HepG2 (cell line): ENCODE measurements around the gene KRTAP10-9. TPM values are rescaled to one million over a fixed set of nuclear protein-coding genes. Genes with fewer than 3 reads are reported as not detected.

Source experiments
- ATAC-seq: fragments of 200-7000 bp; cut with Tn5 transposase; 3 replicates; pipeline ENCODE4 v1.9.1; 2020; ENCODE audit warnings: mild to moderate bottlenecking, moderate library complexity
- BruUV-seq: library from RNA; stranded (reverse); fragments of 400-500 nt; replicated peaks from 2 replicates; lab custom pipeline; 2021; lab: Mats Ljungman, UMichigan
- CTCF ChIA-PET: fragments of 300-600 bp; formaldehyde crosslinking; extraction: SDS; loops from one replicate; lab custom pipeline; 2021; ENCODE audit warnings: low total read pairs, inconsistent platforms, low intra/inter-chr PET ratio; lab: Yijun Ruan, JAX
- POLR2A ChIA-PET: fragments of 350-600 bp; sonication (Branson Sonifier 250); formaldehyde crosslinking; loops from one replicate; lab custom pipeline; 2020; ENCODE audit warnings: antibody characterized with exemption, inconsistent platforms; lab: Yijun Ruan, JAX
- DNase-seq: peaks from one replicate; pipeline ENCODE4 v3.0.0-alpha.2; 2015; ENCODE audit warnings: low spot score
- FAIRE-seq: peaks from 3 replicates; lab custom pipeline; 2011; peaks lifted over from hg19 to GRCh38; lab: Jason Lieb, UNC
- H2AFZ ChIP-seq: one replicate; pipeline ENCODE4 v1.6.1; 2011; ENCODE audit warnings: low read length, inconsistent platforms
- H3K27ac ChIP-seq: fragments of 300-600 bp; 3 replicates; pipeline ENCODE4 v1.8.0; 2011; ENCODE audit warnings: mixed run types, mild to moderate bottlenecking, mixed read lengths, low read length, inconsistent platforms; ENCODE audit not compliant: insufficient read depth; ENCODE audit errors: extremely low read length
- H3K27me3 ChIP-seq, 2 experiments: fragments of 200-600 bp in 1 of 2; 2 replicates in 1 of 2; 3 replicates in 1 of 2; pipeline versions ENCODE4 v1.6.0 to v1.8.0; 2011; ENCODE audit warnings: low read length in 2 of 2, mild to moderate bottlenecking in 2 of 2, moderate library complexity in 2 of 2, inconsistent platforms in 1 of 2; ENCODE audit not compliant: insufficient read depth in 2 of 2, control insufficient read depth in 1 of 2
- H3K36me3 ChIP-seq, 2 experiments: fragments of 200-600 bp in 1 of 2; replicated peaks in 1 of 2; 2 replicates in 1 of 2; 3 replicates in 1 of 2; pipeline versions ENCODE4 v1.5.1 to v1.8.0; 2011; ENCODE audit warnings: low read length in 2 of 2, inconsistent platforms in 1 of 2; ENCODE audit not compliant: insufficient read depth in 2 of 2, control insufficient read depth in 1 of 2
- H3K4me1 ChIP-seq: 2 replicates; pipeline ENCODE4 v1.5.1; 2012; ENCODE audit warnings: low read length, inconsistent platforms; ENCODE audit not compliant: insufficient read depth
- H3K4me2 ChIP-seq: 2 replicates; pipeline ENCODE4 v1.6.0; 2011; ENCODE audit warnings: low read depth, low read length, inconsistent platforms
- H3K4me3 ChIP-seq, 3 experiments: fragments of 200-600 bp in 1 of 3; sonication (generic), shearing (Covaris generic) in 1 of 3; replicated peaks in 1 of 3; 2 replicates each; pipeline ENCODE4 v1.5.1; 2011 to 2016; ENCODE audit warnings: low read length in 3 of 3, inconsistent platforms in 2 of 3, low read depth in 2 of 3, mild to moderate bottlenecking in 2 of 3, control low read depth in 1 of 3, mixed read lengths in 1 of 3; ENCODE audit not compliant: insufficient read depth in 1 of 3
- H3K79me2 ChIP-seq: one replicate; pipeline ENCODE4 v1.6.1; 2011; ENCODE audit warnings: low read length, inconsistent platforms; ENCODE audit not compliant: insufficient read depth
- H3K9ac ChIP-seq: 2 replicates; pipeline ENCODE4 v1.6.0; 2011; ENCODE audit warnings: mild to moderate bottlenecking, low read depth, low read length, inconsistent platforms; ENCODE audit not compliant: insufficient read depth
- H3K9me3 ChIP-seq: 2 replicates; pipeline ENCODE4 v1.5.1; 2012; ENCODE audit warnings: mild to moderate bottlenecking, low read length
- H4K20me1 ChIP-seq: 2 replicates; pipeline ENCODE4 v1.6.0; 2011; ENCODE audit warnings: inconsistent platforms, mild to moderate bottlenecking, low read length, moderate library complexity; ENCODE audit not compliant: insufficient read depth
- ARID2 ChIP-seq: sonication (generic); formaldehyde crosslinking; IDR thresholded peaks from 2 replicates; pipeline ENCODE4 v1.8.1; 2022; ENCODE audit warnings: mild to moderate bottlenecking, missing genetic modification reagents, borderline replicate concordance
- ATF3 ChIP-seq: sonication (generic); formaldehyde crosslinking; IDR thresholded peaks from 2 replicates; pipeline ENCODE4 v1.4.0; 2020; ENCODE audit warnings: missing genetic modification reagents
- ATRX ChIP-seq: sonication (generic); formaldehyde crosslinking; IDR thresholded peaks from 2 replicates; pipeline ENCODE4 v1.4.0; 2020; ENCODE audit warnings: missing genetic modification reagents, borderline replicate concordance
- FOXK1 ChIP-seq: sonication (generic); formaldehyde crosslinking; IDR thresholded peaks from 2 replicates; pipeline ENCODE4 v1.4.0; 2020; ENCODE audit warnings: low read depth, missing genetic modification reagents, borderline replicate concordance
- FOXM1 ChIP-seq: sonication (generic); formaldehyde crosslinking; IDR thresholded peaks from 2 replicates; pipeline ENCODE4 v1.5.0; 2020; ENCODE audit warnings: missing genetic modification reagents
- HOXA7 ChIP-seq: sonication (generic); formaldehyde crosslinking; IDR thresholded peaks from 2 replicates; pipeline ENCODE4 v1.8.1; 2022; ENCODE audit warnings: mild to moderate bottlenecking, missing genetic modification reagents, moderate library complexity
- LCORL ChIP-seq, 2 experiments: fragments of 450-650 bp in 1 of 2; sonication (generic) in 1 of 2; formaldehyde crosslinking in 1 of 2; IDR thresholded peaks; 2 replicates each; pipeline versions ENCODE4 v1.5.0 to v1.6.1; 2017 to 2020; ENCODE audit warnings: antibody characterized with exemption in 1 of 2, missing genetic modification reagents in 1 of 2
- SP5 ChIP-seq: IDR thresholded peaks from 2 replicates; pipeline ENCODE4 v1.6.1; 2016; ENCODE audit warnings: low read depth, borderline replicate concordance
- U2AF1 ChIP-seq: fragments of 200-400 bp; formaldehyde crosslinking; optimal IDR thresholded peaks from 2 replicates; pipeline ENCODE3; 2017; ENCODE audit warnings: mild to moderate bottlenecking, low read depth, low read length
- ZFP82 ChIP-seq: sonication (generic); formaldehyde crosslinking; IDR thresholded peaks from 2 replicates; pipeline ENCODE4 v1.5.1; 2020; ENCODE audit warnings: mild to moderate bottlenecking, missing genetic modification reagents, borderline replicate concordance
- ZNF251 ChIP-seq: sonication (generic); formaldehyde crosslinking; IDR thresholded peaks from 2 replicates; pipeline ENCODE4 v1.9.0; 2021; ENCODE audit warnings: mild to moderate bottlenecking, missing genetic modification reagents
- ZNF570 ChIP-seq: sonication (generic); formaldehyde crosslinking; IDR thresholded peaks from 2 replicates; pipeline ENCODE4 v1.4.0; 2020; ENCODE audit warnings: mild to moderate bottlenecking, missing genetic modification reagents, borderline replicate concordance
- ZSCAN29 ChIP-seq: sonication (generic); formaldehyde crosslinking; conservative IDR thresholded peaks from 2 replicates; pipeline ENCODE4 v1.4.0; 2020; ENCODE audit warnings: mild to moderate bottlenecking, missing genetic modification reagents
- WGBS: methylation state at CpG from one replicate; pipeline ENCODE4 v1.1.6; 2017; ENCODE audit warnings: low lambda C conversion rate; 5-methylcytosine and 5-hydroxymethylcytosine counted together
- in situ Hi-C: cut with HindIII; loops from 2 replicates; pipeline ENCODE4 v1.10.0; 2017; ENCODE audit warnings: low pct_unique_long_range_greater_than_20kb; ENCODE audit not compliant: extremely low pct_ligation_motif_present
- intact Hi-C: fragments of 100-400 bp; cut with micrococcal nuclease; formaldehyde crosslinking; loops from one replicate; pipeline ENCODE4 v1.10.0; 2022; ENCODE audit not compliant: unreplicated experiment
- polyA plus RNA-seq, 8 experiments: library from polyadenylated mRNA; depleted of rRNA in 3 of 8; stranded (reverse) in 7 of 8; unstranded in 1 of 8; fragments of >200 nt; fragmentation: Illumina TruSeq in 4 of 8; extraction: Trizol in 4 of 8; gene quantifications; 2 replicates each; pipeline versions ENCODE4 v1.2.1 to v1.2.3, GENCODE V29; 2011 to 2016; ENCODE audit warnings: low read depth in 4 of 8, missing spikeins in 1 of 8, mixed read lengths in 1 of 8; ENCODE audit not compliant: insufficient read depth in 1 of 8
- total RNA-seq, 5 experiments: library from RNA; depleted of rRNA; stranded (reverse); fragments of >200 nt; fragmentation: Illumina TruSeq; extraction: Trizol; gene quantifications; 2 replicates each; pipeline ENCODE4 v1.2.3, GENCODE V29; 2016; ENCODE audit warnings: low read depth in 1 of 5
- TF ChIP-seq, protein P1 (sequence below): sonication (generic); formaldehyde crosslinking; IDR thresholded peaks from 2 replicates; pipeline ENCODE4 v1.4.0; 2020; ENCODE audit warnings: mild to moderate bottlenecking, missing genetic modification reagents
- TF ChIP-seq, protein P2 (sequence below): sonication (generic); formaldehyde crosslinking; IDR thresholded peaks from 2 replicates; pipeline ENCODE4 v1.9.0; 2021; ENCODE audit warnings: missing genetic modification reagents, borderline replicate concordance

The KRTAP10-9 gene
- total and polyA plus RNA-seq, 2 of the 13 experiments (the other 11 are each of a cell fraction or from before 2014, with no cell fraction given), result not detected

DNA sequence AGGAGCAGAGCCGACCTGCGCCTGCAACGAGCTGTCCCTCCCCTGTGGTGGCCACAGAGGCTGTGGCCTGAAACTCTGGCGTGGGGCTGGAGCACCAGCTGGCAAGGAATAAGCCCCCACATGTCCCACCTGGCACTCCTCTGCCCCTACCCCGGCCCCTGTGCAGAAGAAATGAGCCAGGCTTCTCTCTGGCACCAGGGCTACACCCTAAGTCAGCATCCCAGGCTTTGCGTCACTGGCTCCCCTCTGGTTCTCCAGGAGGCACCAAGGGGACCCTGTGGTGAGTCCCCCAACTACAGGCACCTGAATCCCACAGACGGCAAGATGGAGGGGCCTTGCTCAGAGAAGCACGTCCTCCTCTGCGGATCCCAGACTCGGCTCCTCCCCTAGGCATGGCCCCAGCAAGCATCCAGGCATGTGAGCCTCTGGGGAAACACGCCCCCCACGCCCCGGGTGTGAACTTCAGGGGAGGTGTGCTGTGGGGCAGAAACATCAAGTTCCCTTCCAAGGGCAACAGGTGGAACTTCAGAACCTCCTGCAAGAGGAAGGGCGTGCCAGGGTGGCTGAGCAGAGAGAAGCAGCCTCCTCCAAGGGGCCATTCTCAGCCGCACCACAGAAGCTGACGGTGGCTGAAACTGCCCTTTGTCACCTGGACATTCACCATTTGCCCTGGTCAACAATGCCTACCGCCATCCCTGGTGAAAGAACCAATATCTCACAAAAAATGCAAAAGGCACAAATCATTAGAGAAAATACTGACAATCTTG, 23.6 kb upstream of the KRTAP10-9 start:
- 62% methylated on average over 8 of the region's 17 CpGs for WGBS
- Histone ChIP-seq H3K4me1 (no peaks in the 10 kb centered on the region), H3K36me3 (no peaks in the 10 kb centered on the region), H3K4me3 (no peak overlapping the region), H3K27ac (no peak overlapping the region), H4K20me1 (no peaks in the 10 kb centered on the region), H3K9ac (no peak overlapping the region), H3K4me2 (no peak overlapping the region), H3K9me3 (no peaks in the 10 kb centered on the region), H2AFZ (no peak overlapping the region), H3K79me2 (no peaks in the 10 kb centered on the region), H3K27me3 (peaks cover 0 to 1% of the 10 kb centered on the region in 2 experiments; a peak in 1 of 5 replicates)
- CTCF ChIA-PET, result no interaction called here
- POLR2A ChIA-PET, result no interaction called here
- in situ Hi-C loops (no loop called here), intact Hi-C loops (no loop called here)
- FAIRE-seq (no peak), DNase-seq (no peak), ATAC-seq (no peak)
- no peak for TF ChIP-seq FOXK1
- TF ChIP-seq U2AF1, result no peak
- no peak for TF ChIP-seq ZFP82 (CRISPR knock-in tag)
- TF ChIP-seq, protein P1, sequence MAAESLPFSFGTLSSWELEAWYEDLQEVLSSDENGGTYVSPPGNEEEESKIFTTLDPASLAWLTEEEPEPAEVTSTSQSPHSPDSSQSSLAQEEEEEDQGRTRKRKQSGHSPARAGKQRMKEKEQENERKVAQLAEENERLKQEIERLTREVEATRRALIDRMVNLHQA, result no peak
- TF ChIP-seq ZSCAN29 (CRISPR knock-in tag), result no peak
- TF ChIP-seq FOXM1, result no peak
- no peak for TF ChIP-seq ZNF570 (CRISPR knock-in tag)
- TF ChIP-seq ATRX (CRISPR knock-in tag), result no peak
- TF ChIP-seq SP5 (CRISPR knock-in tag), result no peak
- no peak for TF ChIP-seq ZNF251 (CRISPR knock-in tag)
- TF ChIP-seq LCORL (IDR thresholded peaks at IDR 0.05), result no peak
- no peak for TF ChIP-seq LCORL (CRISPR knock-in tag; IDR thresholded peaks at IDR 0.05)
- TF ChIP-seq ARID2 (CRISPR knock-in tag), result no peak
- TF ChIP-seq, protein P2, sequence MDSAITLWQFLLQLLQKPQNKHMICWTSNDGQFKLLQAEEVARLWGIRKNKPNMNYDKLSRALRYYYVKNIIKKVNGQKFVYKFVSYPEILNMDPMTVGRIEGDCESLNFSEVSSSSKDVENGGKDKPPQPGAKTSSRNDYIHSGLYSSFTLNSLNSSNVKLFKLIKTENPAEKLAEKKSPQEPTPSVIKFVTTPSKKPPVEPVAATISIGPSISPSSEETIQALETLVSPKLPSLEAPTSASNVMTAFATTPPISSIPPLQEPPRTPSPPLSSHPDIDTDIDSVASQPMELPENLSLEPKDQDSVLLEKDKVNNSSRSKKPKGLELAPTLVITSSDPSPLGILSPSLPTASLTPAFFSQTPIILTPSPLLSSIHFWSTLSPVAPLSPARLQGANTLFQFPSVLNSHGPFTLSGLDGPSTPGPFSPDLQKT (CRISPR knock-in tag), result no peak
- TF ChIP-seq ATF3 (CRISPR knock-in tag), result no peak
- TF ChIP-seq HOXA7 (CRISPR knock-in tag), result no peak
- BruUV-seq, result no TSS peak
